ENCODE results near the gene MAOB.
A peak's percentile ranks its signal among the peaks of the same experiment; 100 is the strongest.

Gene MAOB

GRCh38 chrX:43861750-43862149 is 20.5 kb downstream of the MAOB start:
- FAIRE-seq, result no peak
- no peak for DNase-seq (ENCODE audit: insufficient read length, low spot score)

GRCh38 chrX:43860646-43861370 is 21.4 kb downstream of the MAOB start:
- FAIRE-seq, result no peak
- no peak for DNase-seq (ENCODE audit: insufficient read length, low spot score)

- no peak for FAIRE-seq
- no peak for DNase-seq (ENCODE audit: insufficient read length, low spot score)
Measured at GRCh38 chrX:43853225-43853828, 28.9 kb downstream of the MAOB start.

GRCh38 chrX:43850629-43851028 is 31.6 kb downstream of the MAOB start:
- DNase-seq (ENCODE audit: insufficient read length, low spot score), result no peak
- no peak for FAIRE-seq

GRCh38 chrX:43849173-43849572 is 33.1 kb downstream of the MAOB start:
- DNase-seq (ENCODE audit: insufficient read length, low spot score), result no peak

GRCh38 chrX:43847352-43847751 is 34.9 kb downstream of the MAOB start:
- no peak for FAIRE-seq
- no peak for DNase-seq (ENCODE audit: insufficient read length, low spot score)

More at GRCh38 chrX:43849173-43849572, 33.1 kb downstream of the MAOB start:
- FAIRE-seq, result no peak

GRCh38 chrX:43846558-43846957 is 35.7 kb downstream of the MAOB start:
- FAIRE-seq, result no peak
- DNase-seq (ENCODE audit: insufficient read length, low spot score), result no peak

GRCh38 chrX:43845776-43846175 is 36.5 kb downstream of the MAOB start:
- no peak for FAIRE-seq
- DNase-seq (ENCODE audit: insufficient read length, low spot score), result no peak

- DNase-seq (ENCODE audit: insufficient read length, low spot score) (no peak), FAIRE-seq (no peak)
Measured at GRCh38 chrX:43840265-43840664, 42.0 kb downstream of the MAOB start.

- DNase-seq (ENCODE audit: insufficient read length, low spot score) (no peak), FAIRE-seq (no peak)
Measured at GRCh38 chrX:43836435-43837184, 45.6 kb downstream of the MAOB start.

GRCh38 chrX:43835559-43835958 is 46.7 kb downstream of the MAOB start:
- FAIRE-seq (no peak), DNase-seq (ENCODE audit: insufficient read length, low spot score) (no peak)

- FAIRE-seq, result no peak
- DNase-seq (ENCODE audit: insufficient read length, low spot score), result no peak
Measured at GRCh38 chrX:43827791-43828190, 54.5 kb downstream of the MAOB start.

GRCh38 chrX:43822014-43822413 is 60.2 kb downstream of the MAOB start:
- FAIRE-seq (no peak), DNase-seq (ENCODE audit: insufficient read length, low spot score) (no peak)

GRCh38 chrX:43817444-43817843 is 64.8 kb downstream of the MAOB start:
- FAIRE-seq, result no peak
- DNase-seq (ENCODE audit: insufficient read length, low spot score), result no peak

- FAIRE-seq (no peak), DNase-seq (ENCODE audit: insufficient read length, low spot score) (no peak)
Measured at GRCh38 chrX:43815209-43815608, 67.0 kb downstream of the MAOB start.

- FAIRE-seq, result peak; percentile 58
- no peak for DNase-seq (ENCODE audit: insufficient read length, low spot score)
Measured at GRCh38 chrX:43813898-43814297, 68.4 kb downstream of the MAOB start.

- FAIRE-seq (no peak), DNase-seq (ENCODE audit: insufficient read length, low spot score) (no peak)
Measured at GRCh38 chrX:43813319-43813718, 68.9 kb downstream of the MAOB start.

GRCh38 chrX:43809463-43809862 is 72.8 kb downstream of the MAOB start:
- no peak for DNase-seq (ENCODE audit: insufficient read length, low spot score)
- no peak for FAIRE-seq

- FAIRE-seq, result no peak
- DNase-seq (ENCODE audit: insufficient read length, low spot score), result no peak
Measured at GRCh38 chrX:43808231-43808630, 74.0 kb downstream of the MAOB start.

- FAIRE-seq (no peak), DNase-seq (ENCODE audit: insufficient read length, low spot score) (no peak)
Measured at GRCh38 chrX:43805579-43805978, 76.7 kb downstream of the MAOB start.

- DNase-seq (ENCODE audit: insufficient read length, low spot score), result no peak
- no peak for FAIRE-seq
Measured at GRCh38 chrX:43804021-43804420, 78.2 kb downstream of the MAOB start.
